SK-N-SH treated with all-trans-retinoic acid at 6 μM for 48 hours (cell line): ENCODE results near the gene TNIP1.

Experiments
- ATAC-seq: fragments of 200-7000 bp; cut with Tn5 transposase; 3 replicates; pipeline ENCODE4 v1.9.1; 2020; ENCODE audit warnings: mild to moderate bottlenecking, moderate library complexity
- BACH2 ChIP-seq: fragments of 250-450 bp; sonication (Bioruptor Pico); IDR thresholded peaks from 2 replicates; pipeline ENCODE4 v1.9.0; 2021; ENCODE audit warnings: mild to moderate bottlenecking, borderline replicate concordance
- CSDC2 ChIP-seq: fragments of 250-450 bp; sonication (Bioruptor Pico); IDR thresholded peaks from 2 replicates; pipeline ENCODE4 v1.5.0; 2020; ENCODE audit warnings: mild to moderate bottlenecking, moderate library complexity
- ESRRG ChIP-seq: fragments of 250-450 bp; sonication (Bioruptor Pico); IDR thresholded peaks from 2 replicates; pipeline ENCODE4 v1.6.1; 2021; ENCODE audit warnings: mild to moderate bottlenecking
- ISL1 ChIP-seq: fragments of 250-450 bp; sonication (Bioruptor Pico); IDR thresholded peaks from 2 replicates; pipeline ENCODE4 v2.1.2; 2022; ENCODE audit warnings: mild to moderate bottlenecking, moderate library complexity
- OSR1 ChIP-seq: fragments of 250-450 bp; sonication (Bioruptor Pico); IDR thresholded peaks from 2 replicates; pipeline ENCODE4 v1.8.0; 2022; ENCODE audit warnings: moderate library complexity, mild to moderate bottlenecking, inconsistent platforms
- RARB ChIP-seq: fragments of 250-450 bp; sonication (Bioruptor Pico); IDR thresholded peaks from 2 replicates; pipeline ENCODE4 v1.8.0; 2021; ENCODE audit warnings: mild to moderate bottlenecking, moderate library complexity
- SNAI2 ChIP-seq: fragments of 250-450 bp; sonication (Bioruptor Pico); IDR thresholded peaks from 2 replicates; pipeline ENCODE4 v1.5.0; 2020; ENCODE audit warnings: mild to moderate bottlenecking, moderate library complexity
- TCF4 ChIP-seq: fragments of 250-450 bp; sonication (Bioruptor Pico); IDR thresholded peaks from 2 replicates; pipeline ENCODE4 v1.8.0; 2021; ENCODE audit warnings: mild to moderate bottlenecking, moderate library complexity, borderline replicate concordance
- TOX ChIP-seq: fragments of 250-450 bp; sonication (Bioruptor Pico); IDR thresholded peaks from 2 replicates; pipeline ENCODE4 v1.8.0; 2021; ENCODE audit warnings: mild to moderate bottlenecking, moderate library complexity, borderline replicate concordance
- ZC3H10 ChIP-seq: fragments of 250-450 bp; sonication (Bioruptor Pico); IDR thresholded peaks from 2 replicates; pipeline ENCODE4 v1.5.1; 2021; ENCODE audit warnings: mild to moderate bottlenecking, moderate library complexity
- ZFP3 ChIP-seq: fragments of 250-450 bp; sonication (Bioruptor Pico); IDR thresholded peaks from 2 replicates; pipeline ENCODE4 v1.5.0; 2020; ENCODE audit warnings: mild to moderate bottlenecking, moderate library complexity
- ZFP30 ChIP-seq: fragments of 450-650 bp; formaldehyde crosslinking; IDR thresholded peaks from 2 replicates; pipeline ENCODE4 v1.5.0; 2022; ENCODE audit warnings: mild to moderate bottlenecking, moderate library complexity
- ZNF565 ChIP-seq: fragments of 450-650 bp; formaldehyde crosslinking; conservative IDR thresholded peaks from 2 replicates; pipeline ENCODE4 v1.5.0; 2020; ENCODE audit warnings: low read depth, mild to moderate bottlenecking, moderate library complexity
- ZNF70 ChIP-seq: fragments of 450-650 bp; formaldehyde crosslinking; IDR thresholded peaks from 2 replicates; pipeline ENCODE4 v1.5.0; 2020; ENCODE audit warnings: mild to moderate bottlenecking, moderate library complexity
- ZNF8 ChIP-seq: fragments of 450-650 bp; formaldehyde crosslinking; IDR thresholded peaks from 2 replicates; pipeline ENCODE4 v1.5.0; 2020; ENCODE audit warnings: mild to moderate bottlenecking, moderate library complexity
- TF ChIP-seq, protein P1 (sequence below): fragments of 250-450 bp; sonication (Bioruptor Pico); IDR thresholded peaks from 2 replicates; pipeline ENCODE4 v1.8.0; 2020; ENCODE audit warnings: mild to moderate bottlenecking, moderate library complexity, borderline replicate concordance
- TF ChIP-seq, protein P2 (sequence below): fragments of 250-450 bp; sonication (Bioruptor Pico); IDR thresholded peaks from 2 replicates; pipeline ENCODE4 v1.5.1; 2021; ENCODE audit warnings: mild to moderate bottlenecking, moderate library complexity
- TF ChIP-seq, protein P3 (sequence below): fragments of 250-450 bp; sonication (Bioruptor Pico); IDR thresholded peaks from 2 replicates; pipeline ENCODE4 v1.5.0; 2020; ENCODE audit warnings: mild to moderate bottlenecking, moderate library complexity
- TF ChIP-seq, protein P4 (sequence below): fragments of 250-450 bp; sonication (Bioruptor Pico); IDR thresholded peaks from 2 replicates; pipeline ENCODE4 v1.8.0; 2021; ENCODE audit warnings: low read depth, mild to moderate bottlenecking, moderate library complexity, borderline replicate concordance
- TF ChIP-seq, protein P5 (sequence below): fragments of 250-450 bp; sonication (Bioruptor Pico); IDR thresholded peaks from 2 replicates; pipeline ENCODE4 v1.5.1; 2020; ENCODE audit warnings: low read depth, mild to moderate bottlenecking, moderate library complexity

The TNIP1 gene

DNA sequence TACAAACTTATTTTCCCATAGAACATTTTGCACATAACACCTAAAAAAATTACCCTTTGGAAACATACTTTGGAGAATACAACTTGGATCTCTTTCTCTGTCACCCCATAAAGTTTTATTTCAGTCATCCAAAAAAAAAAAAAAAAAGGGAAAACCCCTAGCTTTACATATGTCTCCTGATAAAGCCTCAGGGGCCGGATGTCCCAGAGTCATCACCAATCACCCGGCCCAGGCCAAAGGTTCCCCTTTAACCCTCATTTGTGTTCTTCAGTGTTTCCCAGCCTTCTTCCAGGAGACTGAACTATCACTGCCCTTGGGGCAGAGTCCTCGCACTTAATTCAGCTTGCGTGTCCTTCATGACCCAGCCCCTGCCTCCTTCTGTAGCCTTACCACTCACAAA is 48.0 kb upstream of the TNIP1 start:
- no peak for TF ChIP-seq TOX (CRISPR knock-in tag)
- TF ChIP-seq ZFP3 (CRISPR knock-in tag) = no peak
- TF ChIP-seq OSR1 (CRISPR knock-in tag) = no peak
- no peak for TF ChIP-seq TCF4 (CRISPR knock-in tag)
- TF ChIP-seq ZNF8 = no peak
- TF ChIP-seq BACH2 (CRISPR knock-in tag) = no peak
- TF ChIP-seq ESRRG (CRISPR knock-in tag) = no peak
- no peak for TF ChIP-seq ISL1 (CRISPR knock-in tag)
- TF ChIP-seq, protein P1, sequence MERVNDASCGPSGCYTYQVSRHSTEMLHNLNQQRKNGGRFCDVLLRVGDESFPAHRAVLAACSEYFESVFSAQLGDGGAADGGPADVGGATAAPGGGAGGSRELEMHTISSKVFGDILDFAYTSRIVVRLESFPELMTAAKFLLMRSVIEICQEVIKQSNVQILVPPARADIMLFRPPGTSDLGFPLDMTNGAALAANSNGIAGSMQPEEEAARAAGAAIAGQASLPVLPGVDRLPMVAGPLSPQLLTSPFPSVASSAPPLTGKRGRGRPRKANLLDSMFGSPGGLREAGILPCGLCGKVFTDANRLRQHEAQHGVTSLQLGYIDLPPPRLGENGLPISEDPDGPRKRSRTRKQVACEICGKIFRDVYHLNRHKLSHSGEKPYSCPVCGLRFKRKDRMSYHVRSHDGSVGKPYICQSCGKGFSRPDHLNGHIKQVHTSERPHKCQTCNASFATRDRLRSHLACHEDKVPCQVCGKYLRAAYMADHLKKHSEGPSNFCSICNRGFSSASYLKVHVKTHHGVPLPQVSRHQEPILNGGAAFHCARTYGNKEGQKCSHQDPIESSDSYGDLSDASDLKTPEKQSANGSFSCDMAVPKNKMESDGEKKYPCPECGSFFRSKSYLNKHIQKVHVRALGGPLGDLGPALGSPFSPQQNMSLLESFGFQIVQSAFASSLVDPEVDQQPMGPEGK (CRISPR knock-in tag) = no peak
- TF ChIP-seq CSDC2 (CRISPR knock-in tag) = no peak
- ATAC-seq = no peak

DNA sequence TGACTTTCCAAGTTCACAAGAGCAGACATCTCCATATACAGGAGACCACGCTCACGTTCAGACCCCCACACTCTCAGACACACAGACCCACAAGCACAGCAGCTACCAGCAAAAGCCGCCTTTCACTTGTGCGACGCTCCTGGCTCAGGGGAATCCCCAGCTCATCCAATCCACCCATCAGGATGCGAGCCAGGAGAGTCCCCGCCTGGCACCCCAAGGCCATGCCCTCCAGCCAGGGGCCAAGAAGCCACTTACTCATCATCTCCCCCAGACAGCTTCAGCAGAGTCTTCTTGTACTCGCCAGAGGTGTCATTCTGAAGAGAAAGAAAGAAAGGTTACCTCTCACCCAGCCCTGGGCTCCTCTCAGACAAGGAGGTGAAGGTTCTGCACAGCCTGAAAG is 47.1 kb upstream of the TNIP1 start:
- TF ChIP-seq, protein P2, sequence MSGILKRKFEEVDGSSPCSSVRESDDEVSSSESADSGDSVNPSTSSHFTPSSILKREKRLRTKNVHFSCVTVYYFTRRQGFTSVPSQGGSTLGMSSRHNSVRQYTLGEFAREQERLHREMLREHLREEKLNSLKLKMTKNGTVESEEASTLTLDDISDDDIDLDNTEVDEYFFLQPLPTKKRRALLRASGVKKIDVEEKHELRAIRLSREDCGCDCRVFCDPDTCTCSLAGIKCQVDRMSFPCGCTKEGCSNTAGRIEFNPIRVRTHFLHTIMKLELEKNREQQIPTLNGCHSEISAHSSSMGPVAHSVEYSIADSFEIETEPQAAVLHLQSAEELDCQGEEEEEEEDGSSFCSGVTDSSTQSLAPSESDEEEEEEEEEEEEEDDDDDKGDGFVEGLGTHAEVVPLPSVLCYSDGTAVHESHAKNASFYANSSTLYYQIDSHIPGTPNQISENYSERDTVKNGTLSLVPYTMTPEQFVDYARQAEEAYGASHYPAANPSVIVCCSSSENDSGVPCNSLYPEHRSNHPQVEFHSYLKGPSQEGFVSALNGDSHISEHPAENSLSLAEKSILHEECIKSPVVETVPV (CRISPR knock-in tag) = no peak
- TF ChIP-seq, protein P3, sequence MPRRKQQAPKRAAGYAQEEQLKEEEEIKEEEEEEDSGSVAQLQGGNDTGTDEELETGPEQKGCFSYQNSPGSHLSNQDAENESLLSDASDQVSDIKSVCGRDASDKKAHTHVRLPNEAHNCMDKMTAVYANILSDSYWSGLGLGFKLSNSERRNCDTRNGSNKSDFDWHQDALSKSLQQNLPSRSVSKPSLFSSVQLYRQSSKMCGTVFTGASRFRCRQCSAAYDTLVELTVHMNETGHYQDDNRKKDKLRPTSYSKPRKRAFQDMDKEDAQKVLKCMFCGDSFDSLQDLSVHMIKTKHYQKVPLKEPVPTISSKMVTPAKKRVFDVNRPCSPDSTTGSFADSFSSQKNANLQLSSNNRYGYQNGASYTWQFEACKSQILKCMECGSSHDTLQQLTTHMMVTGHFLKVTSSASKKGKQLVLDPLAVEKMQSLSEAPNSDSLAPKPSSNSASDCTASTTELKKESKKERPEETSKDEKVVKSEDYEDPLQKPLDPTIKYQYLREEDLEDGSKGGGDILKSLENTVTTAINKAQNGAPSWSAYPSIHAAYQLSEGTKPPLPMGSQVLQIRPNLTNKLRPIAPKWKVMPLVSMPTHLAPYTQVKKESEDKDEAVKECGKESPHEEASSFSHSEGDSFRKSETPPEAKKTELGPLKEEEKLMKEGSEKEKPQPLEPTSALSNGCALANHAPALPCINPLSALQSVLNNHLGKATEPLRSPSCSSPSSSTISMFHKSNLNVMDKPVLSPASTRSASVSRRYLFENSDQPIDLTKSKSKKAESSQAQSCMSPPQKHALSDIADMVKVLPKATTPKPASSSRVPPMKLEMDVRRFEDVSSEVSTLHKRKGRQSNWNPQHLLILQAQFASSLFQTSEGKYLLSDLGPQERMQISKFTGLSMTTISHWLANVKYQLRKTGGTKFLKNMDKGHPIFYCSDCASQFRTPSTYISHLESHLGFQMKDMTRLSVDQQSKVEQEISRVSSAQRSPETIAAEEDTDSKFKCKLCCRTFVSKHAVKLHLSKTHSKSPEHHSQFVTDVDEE = no peak
- TF ChIP-seq ISL1 (CRISPR knock-in tag) (no peak), TOX (CRISPR knock-in tag) (no peak), OSR1 (CRISPR knock-in tag) (no peak), ZNF565 (no peak), RARB (CRISPR knock-in tag) (no peak), BACH2 (CRISPR knock-in tag) (no peak), ZFP3 (CRISPR knock-in tag) (no peak), ESRRG (CRISPR knock-in tag) (no peak), ZFP30 (CRISPR knock-in tag) (no peak), ZNF70 (CRISPR knock-in tag) (no peak), TCF4 (CRISPR knock-in tag) (no peak), ZC3H10 (CRISPR knock-in tag) (no peak), CSDC2 (CRISPR knock-in tag) (no peak), SNAI2 (CRISPR knock-in tag) (no peak), ZNF8 (no peak)
- TF ChIP-seq, protein P4, sequence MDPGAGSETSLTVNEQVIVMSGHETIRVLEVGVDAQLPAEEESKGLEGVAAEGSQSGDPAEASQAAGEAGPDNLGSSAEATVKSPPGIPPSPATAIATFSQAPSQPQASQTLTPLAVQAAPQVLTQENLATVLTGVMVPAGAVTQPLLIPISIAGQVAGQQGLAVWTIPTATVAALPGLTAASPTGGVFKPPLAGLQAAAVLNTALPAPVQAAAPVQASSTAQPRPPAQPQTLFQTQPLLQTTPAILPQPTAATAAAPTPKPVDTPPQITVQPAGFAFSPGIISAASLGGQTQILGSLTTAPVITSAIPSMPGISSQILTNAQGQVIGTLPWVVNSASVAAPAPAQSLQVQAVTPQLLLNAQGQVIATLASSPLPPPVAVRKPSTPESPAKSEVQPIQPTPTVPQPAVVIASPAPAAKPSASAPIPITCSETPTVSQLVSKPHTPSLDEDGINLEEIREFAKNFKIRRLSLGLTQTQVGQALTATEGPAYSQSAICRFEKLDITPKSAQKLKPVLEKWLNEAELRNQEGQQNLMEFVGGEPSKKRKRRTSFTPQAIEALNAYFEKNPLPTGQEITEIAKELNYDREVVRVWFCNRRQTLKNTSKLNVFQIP (CRISPR knock-in tag) = no peak
- TF ChIP-seq, protein P5, sequence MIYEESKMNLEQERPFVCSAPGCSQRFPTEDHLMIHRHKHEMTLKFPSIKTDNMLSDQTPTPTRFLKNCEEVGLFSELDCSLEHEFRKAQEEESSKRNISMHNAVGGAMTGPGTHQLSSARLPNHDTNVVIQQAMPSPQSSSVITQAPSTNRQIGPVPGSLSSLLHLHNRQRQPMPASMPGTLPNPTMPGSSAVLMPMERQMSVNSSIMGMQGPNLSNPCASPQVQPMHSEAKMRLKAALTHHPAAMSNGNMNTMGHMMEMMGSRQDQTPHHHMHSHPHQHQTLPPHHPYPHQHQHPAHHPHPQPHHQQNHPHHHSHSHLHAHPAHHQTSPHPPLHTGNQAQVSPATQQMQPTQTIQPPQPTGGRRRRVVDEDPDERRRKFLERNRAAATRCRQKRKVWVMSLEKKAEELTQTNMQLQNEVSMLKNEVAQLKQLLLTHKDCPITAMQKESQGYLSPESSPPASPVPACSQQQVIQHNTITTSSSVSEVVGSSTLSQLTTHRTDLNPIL = no peak
- TF ChIP-seq, protein P1 (CRISPR knock-in tag) = no peak
- ATAC-seq = no peak
